HCT116 (cell line): ENCODE measurements around the gene IMPA2. TPM values are rescaled to one million over a fixed set of nuclear protein-coding genes. Genes with fewer than 3 reads are reported as not detected.

Experiments
- ATAC-seq: fragments of 200-7000 bp; cut with Tn5 transposase; 2 replicates; pipeline ENCODE4 v1.9.1; 2020; ENCODE audit warnings: mild to moderate bottlenecking, moderate library complexity
- BruUV-seq: library from RNA; stranded (reverse); fragments of 400-500 nt; replicated peaks from 2 replicates; lab custom pipeline; 2021; lab: Mats Ljungman, UMichigan
- CTCF ChIA-PET: fragments of 300-600 bp; sonication (Branson Sonifier 250); formaldehyde crosslinking; loops from one replicate; lab custom pipeline; 2021; ENCODE audit warnings: antibody characterized with exemption; lab: Charles Lee
- POLR2A ChIA-PET: fragments of 300-600, 350-600 bp; sonication (Branson Sonifier 250); formaldehyde crosslinking; loops from one replicate; lab custom pipeline; 2021; ENCODE audit warnings: antibody characterized with exemption; lab: Charles Lee
- RAD21 ChIA-PET, 2 experiments: fragments of 300-600 bp; sonication (Branson Sonifier 250); formaldehyde crosslinking; loops; one replicate each; lab custom pipeline; 2023; ENCODE audit warnings: low total read pairs in 2 of 2; ENCODE audit not compliant: uncharacterized antibody in 2 of 2, unreplicated experiment in 2 of 2, low non-redundant PET in 1 of 2; lab: Charles Lee
- DNase-seq: peaks from one replicate; pipeline ENCODE4 v3.0.0-alpha.2; 2010; ENCODE audit warnings: low read depth, low spot score
- H2AFZ ChIP-seq: fragments of 200-600 bp; shearing (Covaris generic), sonication (generic); 2 replicates; pipeline ENCODE4 v1.6.1; 2017; ENCODE audit warnings: low read depth, mixed run types, mixed read lengths, antibody characterized with exemption, low read length; ENCODE audit not compliant: poor library complexity, severe bottlenecking
- H3K27ac ChIP-seq: 2 replicates; pipeline ENCODE4 v1.5.1; 2012; ENCODE audit warnings: low read depth, low read length
- H3K27me3 ChIP-seq: fragments of 200-600 bp; sonication (generic); 2 replicates; pipeline ENCODE4 v1.6.1; 2016; ENCODE audit warnings: mixed run types, low read length, mixed read lengths; ENCODE audit not compliant: insufficient read depth
- H3K36me3 ChIP-seq, 2 experiments: fragments of 200-500 bp in 1 of 2; fragments of 200-600 bp in 1 of 2; sonication (Bioruptor generic) in 1 of 2; sonication (generic) in 1 of 2; 2 replicates each; pipeline versions ENCODE4 v1.5.1 to v1.6.1; 2014 to 2016; ENCODE audit warnings: low read length in 2 of 2, inconsistent platforms in 1 of 2, mixed read lengths in 1 of 2, mixed run types in 1 of 2; ENCODE audit not compliant: insufficient read depth in 2 of 2, control insufficient read depth in 1 of 2
- H3K4me1 ChIP-seq, 2 experiments: fragments of 200-600 bp in 1 of 2; sonication (generic) in 1 of 2; 2 replicates each; pipeline versions ENCODE4 v1.5.1 to v1.6.1; 2012 to 2017; ENCODE audit warnings: low read length in 2 of 2, inconsistent platforms in 1 of 2, mild to moderate bottlenecking in 1 of 2, mixed read lengths in 1 of 2, mixed run types in 1 of 2, moderate library complexity in 1 of 2; ENCODE audit not compliant: insufficient read depth in 2 of 2, control insufficient read depth in 1 of 2
- H3K4me2 ChIP-seq: fragments of 200-600 bp; sonication (generic); 2 replicates; pipeline ENCODE4 v1.6.1; 2017; ENCODE audit warnings: mixed run types, low read length, mixed read lengths
- H3K4me3 ChIP-seq, 2 experiments: fragments of 200-600 bp in 1 of 2; sonication (generic) in 1 of 2; replicated peaks in 1 of 2; 2 replicates each; pipeline ENCODE4 v1.5.1; 2011 to 2016; ENCODE audit warnings: low read length in 2 of 2, control low read depth in 1 of 2, low read depth in 1 of 2, mild to moderate bottlenecking in 1 of 2, mixed read lengths in 1 of 2, mixed run types in 1 of 2
- H3K79me2 ChIP-seq: fragments of 200-600 bp; sonication (generic); 2 replicates; pipeline ENCODE4 v1.6.1; 2017; ENCODE audit warnings: mild to moderate bottlenecking, mixed run types, low read length, moderate library complexity, mixed read lengths; ENCODE audit not compliant: insufficient read depth
- H3K9ac ChIP-seq: fragments of 200-600 bp; sonication (generic); 2 replicates; pipeline ENCODE4 v1.6.1; 2016; ENCODE audit warnings: low read length, mixed read lengths
- H3K9me2 ChIP-seq: fragments of 200-600 bp; sonication (generic), shearing (Covaris generic); 2 replicates; pipeline ENCODE4 v1.6.1; 2017; ENCODE audit warnings: mixed run types, mild to moderate bottlenecking, moderate library complexity; ENCODE audit not compliant: insufficient read depth
- H3K9me3 ChIP-seq, 2 experiments: fragments of 200-500 bp in 1 of 2; fragments of 200-600 bp in 1 of 2; sonication (Bioruptor generic) in 1 of 2; sonication (generic) in 1 of 2; 2 replicates each; pipeline ENCODE4 v1.6.1; 2014 to 2017; ENCODE audit warnings: low read length in 2 of 2, mixed read lengths in 2 of 2, inconsistent platforms in 1 of 2, low read depth in 1 of 2, mild to moderate bottlenecking in 1 of 2, mixed run types in 1 of 2, moderate library complexity in 1 of 2; ENCODE audit not compliant: control insufficient read depth in 1 of 2, insufficient read depth in 1 of 2
- H4K20me1 ChIP-seq: fragments of 200-600 bp; sonication (generic), shearing (Covaris generic); 2 replicates; pipeline ENCODE4 v1.6.1; 2017; ENCODE audit warnings: mixed run types, mild to moderate bottlenecking, moderate library complexity; ENCODE audit not compliant: insufficient read depth
- ATF3 ChIP-seq: IDR thresholded peaks from 2 replicates; pipeline ENCODE4 v1.6.1; 2012
- CBX3 ChIP-seq: IDR thresholded peaks from 2 replicates; pipeline ENCODE4 v1.6.1; 2012; ENCODE audit warnings: low read depth
- ELF1 ChIP-seq: IDR thresholded peaks from 2 replicates; pipeline ENCODE4 v1.6.1; 2012; ENCODE audit warnings: low read depth, borderline replicate concordance
- EZH2phosphoT487 ChIP-seq: fragments of 200-600 bp; IDR thresholded peaks from 2 replicates; pipeline ENCODE4 v1.6.1; 2018; ENCODE audit warnings: antibody characterized with exemption, borderline replicate concordance
- POLR2A ChIP-seq: IDR thresholded peaks from 2 replicates; pipeline ENCODE4 v1.7.0; 2011; ENCODE audit warnings: borderline replicate concordance; ENCODE audit not compliant: insufficient read depth, insufficient read length; ENCODE audit errors: extremely low read depth
- POLR2AphosphoS5 ChIP-seq: IDR thresholded peaks from 2 replicates; pipeline ENCODE4 v1.6.1; 2011; ENCODE audit warnings: mild to moderate bottlenecking, low read depth, low read length, moderate library complexity
- SP1 ChIP-seq: IDR thresholded peaks from 2 replicates; pipeline ENCODE4 v1.6.1; 2012; ENCODE audit warnings: low read depth
- SRF ChIP-seq: IDR thresholded peaks from 2 replicates; pipeline ENCODE4 v1.6.1; 2012; ENCODE audit warnings: low read depth
- TCF7L2 ChIP-seq: IDR thresholded peaks from 2 replicates; pipeline ENCODE4 v1.7.0; 2011; ENCODE audit warnings: borderline replicate concordance, inconsistent platforms; ENCODE audit not compliant: insufficient read depth, insufficient read length; ENCODE audit errors: extremely low read depth
- YY1 ChIP-seq: IDR thresholded peaks from 2 replicates; pipeline ENCODE4 v1.6.1; 2011; ENCODE audit warnings: low read length, low read depth, moderate library complexity, mild to moderate bottlenecking; ENCODE audit not compliant: insufficient replicate concordance; ENCODE audit errors: extremely low read depth
- ZNF274 ChIP-seq: fragments of 200-500 bp; sonication (Bioruptor generic); IDR thresholded peaks from 2 replicates; pipeline ENCODE4 v1.6.1; 2014; ENCODE audit warnings: mild to moderate bottlenecking, low read depth, low read length, inconsistent platforms
- intact Hi-C: fragments of 100-400 bp; cut with micrococcal nuclease; formaldehyde crosslinking; loops from 2 replicates; pipeline ENCODE4 v1.10.0; 2022
- total RNA-seq: library from RNA; stranded (reverse); gene quantifications from one replicate; pipeline ENCODE4 v1.2.1, GENCODE V29; 2021; ENCODE audit not compliant: unreplicated experiment

IMPA2 gene
- total RNA-seq, 1 experiment from 2014 or later = 32.5 TPM

- ChIA-PET RAD21 (no interaction called here), POLR2A (no interaction called here)
- no peaks in the 10 kb centered on the region for H3K9me3 ChIP-seq
These were observed 20.1 kb downstream of the IMPA2 start for GRCh38 chr18:12001421-12001820.

GRCh38 chr18:12003894-12004293 lies 22.6 kb downstream of the IMPA2 start:
- H3K27me3 ChIP-seq = no peaks in the 10 kb centered on the region
- no peaks in the 10 kb centered on the region for H3K9me2 ChIP-seq
- intact Hi-C loops = no loop called here
- no peak for ATAC-seq
- ChIA-PET POLR2A (interaction anchor here (1.1 kb wide), 1 partner anchor 66 kb away, joined by 3 read pairs; no protein-coding TSS in a partner anchor), CTCF (interaction anchor here (0.9 kb wide), 1 partner anchor 8 kb away, joined by 3 read pairs; no protein-coding TSS in a partner anchor), RAD21 (no interaction called here)
- H3K9ac ChIP-seq = no peak overlapping the region
- no peaks in the 10 kb centered on the region for H3K79me2 ChIP-seq
- TF ChIP-seq ELF1 (no peak), SRF (no peak), TCF7L2 (no peak), POLR2A (no peak), SP1 (no peak), POLR2AphosphoS5 (no peak)
- no peaks in the 10 kb centered on the region for H3K4me1 ChIP-seq
- no peak overlapping the region for H3K4me2 ChIP-seq
- H2AFZ ChIP-seq = no peak overlapping the region
- H3K9me3 ChIP-seq = no peaks in the 10 kb centered on the region
- H4K20me1 ChIP-seq = no peaks in the 10 kb centered on the region
- no peak overlapping the region for H3K27ac ChIP-seq
- BruUV-seq = no TSS peak
- no peaks in the 10 kb centered on the region; a peak in 1 of 4 replicates for H3K36me3 ChIP-seq
- DNase-seq = no peak
- no peak overlapping the region for H3K4me3 ChIP-seq

More at GRCh38 chr18:12001421-12001820, 20.1 kb downstream of the IMPA2 start:
- TF ChIP-seq ATF3 (no peak), EZH2phosphoT487 (no peak), SRF (no peak), POLR2AphosphoS5 (no peak), ZNF274 (no peak), POLR2A (no peak), YY1 (no peak), CBX3 (no peak)
- no peak overlapping the region for H3K4me3 ChIP-seq
- no peaks in the 10 kb centered on the region for H3K79me2 ChIP-seq
- H2AFZ ChIP-seq = no peak overlapping the region
- H3K27me3 ChIP-seq = no peaks in the 10 kb centered on the region
- intact Hi-C loops = no loop called here
- H3K27ac ChIP-seq = no peak overlapping the region
- no TSS peak for BruUV-seq
- H3K36me3 ChIP-seq = no peaks in the 10 kb centered on the region; a peak in 1 of 4 replicates
- no peaks in the 10 kb centered on the region for H4K20me1 ChIP-seq
- DNase-seq (no peak), ATAC-seq (no peak)
- CTCF ChIA-PET = no interaction called here
- no peaks in the 10 kb centered on the region for H3K4me1 ChIP-seq
- H3K9ac ChIP-seq = no peak overlapping the region
- no peak overlapping the region for H3K4me2 ChIP-seq
- no peaks in the 10 kb centered on the region for H3K9me2 ChIP-seq
